ENCODE measurements around the gene UCKL1.
"Not testable (repeated sequence)": the region's sequence is repeated elsewhere in the genome, so short reads cannot be mapped to it uniquely, and the experiment has no call there.

UCKL1 gene

GRCh38 chr20:63943808-63944077, 12.5 kb downstream of the UCKL1 start:
- no peak for DNase-seq (ENCODE audit: low read depth in 3 of 3)

DNA sequence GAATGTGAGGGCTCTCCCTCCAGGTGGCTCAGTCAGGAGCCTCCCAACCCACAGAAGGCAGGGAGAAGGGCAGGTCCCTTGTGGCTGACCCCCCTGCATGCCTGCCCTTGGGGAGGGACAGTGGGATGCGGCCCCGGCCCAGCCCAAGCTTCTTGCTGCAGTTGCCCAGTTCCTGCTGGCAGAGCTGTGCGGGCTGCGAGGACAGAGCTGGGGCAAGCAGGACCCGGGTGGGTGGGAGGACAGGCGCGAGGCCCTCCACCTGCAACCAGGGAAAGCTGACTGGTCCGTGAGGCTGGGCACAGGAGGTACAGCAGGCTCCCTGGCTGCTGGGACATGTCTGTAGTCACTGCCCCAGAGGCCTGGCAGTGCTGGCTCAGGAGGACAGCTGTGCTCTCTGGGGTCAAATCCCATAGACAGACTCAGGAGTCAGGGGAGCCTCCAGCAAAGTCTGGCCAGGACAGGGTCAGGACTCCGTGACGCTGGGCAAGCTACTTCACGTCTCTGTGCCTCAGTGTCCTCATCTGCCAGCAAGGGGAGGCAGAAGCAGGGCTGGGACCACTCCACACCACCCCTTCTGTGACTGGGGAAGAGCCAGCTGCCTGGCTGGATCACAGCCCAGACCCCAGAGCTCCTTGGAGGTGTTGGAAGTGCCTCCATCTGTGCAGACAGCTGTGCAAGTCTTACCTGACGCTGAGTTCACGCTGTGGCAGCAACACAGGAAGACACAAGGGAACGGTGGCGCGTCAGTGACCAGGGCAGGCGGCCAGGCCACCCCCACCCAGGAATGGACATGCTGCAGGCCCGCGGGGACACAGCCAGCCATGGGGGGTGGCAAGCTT, 13.0 kb downstream of the UCKL1 start:
- DNase-seq (ENCODE audit: low read depth in 3 of 3): no peak

- DNase-seq (ENCODE audit: low read depth in 3 of 3): no peak
These were observed 13.8 kb downstream of the UCKL1 start for GRCh38 chr20:63942250-63942951.

- peak in 1 of 3 experiments; percentile 42 for DNase-seq (ENCODE audit: low read depth in 3 of 3)
These were observed 14.7 kb downstream of the UCKL1 start for GRCh38 chr20:63941282-63942081.

DNA sequence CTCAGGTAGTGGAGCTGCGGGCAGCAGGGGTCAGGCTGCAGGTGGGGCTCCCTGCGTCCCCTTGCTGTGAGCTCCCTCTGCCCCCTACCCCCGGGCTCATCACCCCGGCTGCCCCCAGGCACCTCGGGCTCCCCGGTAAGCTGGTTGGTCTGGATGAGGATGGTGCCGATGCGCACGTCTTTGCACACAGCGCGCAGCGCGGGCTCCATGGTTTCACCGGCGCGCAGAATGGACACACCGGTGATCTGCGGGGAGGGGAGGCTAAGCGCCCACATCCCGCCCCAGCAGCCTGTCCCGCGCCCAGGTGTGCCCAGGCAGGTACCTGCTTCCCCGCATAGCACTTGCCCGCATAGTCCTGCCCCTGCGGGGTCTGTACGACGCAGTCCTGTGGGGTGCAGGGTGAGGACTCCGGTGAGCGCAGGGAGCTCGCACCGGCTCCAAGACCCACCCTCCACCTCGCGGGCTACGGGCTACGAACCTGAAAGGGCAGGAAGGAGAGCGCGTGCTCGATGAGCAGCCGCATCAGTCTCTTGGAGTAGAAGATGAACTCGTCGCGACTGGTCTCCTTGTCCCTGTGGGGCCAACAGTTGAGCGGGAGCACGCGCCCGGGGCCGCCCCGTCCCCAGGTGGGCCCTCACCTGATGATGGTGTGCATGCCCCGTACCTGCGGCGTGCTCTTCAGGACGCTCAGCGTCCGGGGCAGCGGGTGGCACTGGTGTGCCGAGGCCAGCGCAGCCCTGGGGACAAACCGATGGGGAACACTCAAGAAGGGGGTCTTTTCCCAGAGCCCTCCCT, 15.5 kb downstream of the UCKL1 start:
- no peak for DNase-seq (ENCODE audit: low read depth in 3 of 3)

- DNase-seq (ENCODE audit: low read depth in 3 of 3): no peak
These were observed 16.1 kb downstream of the UCKL1 start for GRCh38 chr20:63940071-63940471.

GRCh38 chr20:63939061-63939935, 16.9 kb downstream of the UCKL1 start:
- no peak for DNase-seq (ENCODE audit: low read depth in 3 of 3)

DNA sequence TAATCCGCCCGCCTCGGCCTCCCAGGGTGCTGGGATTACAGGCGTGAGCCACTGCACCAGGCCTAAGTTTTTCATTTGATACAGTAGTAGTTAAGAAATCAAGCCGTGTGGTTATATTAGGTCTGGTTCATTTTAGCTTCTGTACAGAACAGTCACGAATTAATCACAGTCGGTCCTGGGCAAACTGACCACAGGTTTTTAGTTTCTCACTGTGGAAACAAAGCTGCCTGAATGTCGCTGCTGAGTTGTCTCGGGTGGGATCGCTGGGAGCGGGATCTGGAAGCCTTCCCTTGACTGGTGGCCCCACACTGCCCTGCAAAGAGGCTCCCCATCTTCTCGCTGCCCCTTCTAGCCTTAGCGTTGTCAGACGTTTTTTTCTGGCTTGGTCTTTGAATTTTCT, 18.6 kb downstream of the UCKL1 start:
- no peak for DNase-seq (ENCODE audit: low read depth in 3 of 3)

GRCh38 chr20:63935447-63935846, 20.8 kb downstream of the UCKL1 start:
- DNase-seq (ENCODE audit: low read depth in 3 of 3): no peak

GRCh38 chr20:63934271-63935068, 21.7 kb downstream of the UCKL1 start:
- DNase-seq (ENCODE audit: low read depth in 3 of 3): no peak

DNA sequence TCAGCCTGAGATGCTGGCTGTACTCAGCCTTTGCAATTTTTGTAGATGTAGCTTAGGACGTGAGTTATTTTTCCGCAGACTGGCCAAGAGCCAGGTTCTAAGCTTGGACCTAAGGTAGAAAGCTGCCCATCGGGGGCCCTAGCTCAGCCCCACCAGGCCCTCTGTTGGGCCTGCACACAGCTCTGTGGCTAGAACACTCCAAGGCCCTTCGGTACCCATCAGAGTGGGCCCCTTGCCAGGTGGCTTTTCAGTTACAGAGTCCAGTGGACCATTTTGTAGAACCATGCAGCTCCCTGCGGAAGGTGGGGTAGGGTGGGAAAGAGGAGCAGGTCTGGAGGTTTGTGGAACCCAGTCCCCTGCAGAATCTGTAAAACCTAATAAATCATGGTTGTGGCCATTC, 22.6 kb downstream of the UCKL1 start:
- no peak for DNase-seq (ENCODE audit: low read depth in 3 of 3)

DNA sequence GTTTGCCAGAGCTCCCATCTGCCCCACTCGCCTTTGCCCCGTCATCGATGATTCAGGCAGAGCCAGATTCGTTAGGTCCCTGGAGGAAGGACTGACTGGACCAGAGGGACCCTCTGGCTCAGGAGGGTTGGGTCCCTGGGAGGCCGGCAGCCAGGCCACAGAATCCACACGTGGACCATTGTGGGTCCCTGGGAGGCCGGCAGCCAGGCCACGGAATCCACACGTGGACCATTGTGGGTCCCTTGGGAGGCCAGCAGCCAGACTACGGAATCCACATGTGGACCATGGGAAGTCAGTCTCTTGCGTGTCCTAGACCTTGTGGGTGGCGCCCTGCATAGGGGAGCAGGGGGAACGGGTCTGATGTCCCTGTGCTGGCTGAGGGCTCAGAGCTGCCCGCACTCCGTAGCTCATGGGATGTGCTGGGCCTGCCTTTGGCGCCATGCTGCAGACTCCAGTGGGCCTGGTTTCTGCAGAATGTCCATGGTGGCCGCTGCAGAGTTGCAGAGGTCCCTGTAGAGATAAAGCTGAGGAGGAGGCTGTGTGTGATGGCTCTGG, 23.5 kb downstream of the UCKL1 start:
- no peak for DNase-seq (ENCODE audit: low read depth in 3 of 3)

DNA sequence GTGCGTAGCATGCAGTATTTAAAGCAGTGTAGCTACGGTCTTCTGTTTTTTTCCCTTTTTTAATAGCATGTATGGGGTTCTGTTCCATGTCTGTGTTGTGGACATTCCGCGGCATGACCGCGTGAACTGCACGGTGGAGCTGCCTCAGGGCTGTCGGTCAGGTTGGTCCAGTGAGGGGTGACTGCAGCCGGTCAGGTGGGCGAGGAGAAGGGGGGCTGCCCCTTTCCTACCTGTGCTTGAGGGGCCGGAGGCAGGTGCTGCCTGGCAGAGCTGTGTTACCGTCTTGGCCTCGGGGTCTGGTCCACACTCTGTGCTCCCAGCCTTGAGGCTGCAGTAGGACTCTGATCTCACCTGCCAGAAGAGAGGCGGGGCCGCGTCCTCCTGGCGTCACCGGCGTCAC, 24.5 kb downstream of the UCKL1 start:
- no peak for DNase-seq (ENCODE audit: low read depth in 3 of 3)

GRCh38 chr20:63930971-63931553, 25.2 kb downstream of the UCKL1 start:
- DNase-seq (ENCODE audit: low read depth in 3 of 3): no peak

- not testable (repeated sequence) for DNase-seq (ENCODE audit: low read depth in 3 of 3)
These were observed 26.7 kb downstream of the UCKL1 start for GRCh38 chr20:63929473-63929883.

DNA sequence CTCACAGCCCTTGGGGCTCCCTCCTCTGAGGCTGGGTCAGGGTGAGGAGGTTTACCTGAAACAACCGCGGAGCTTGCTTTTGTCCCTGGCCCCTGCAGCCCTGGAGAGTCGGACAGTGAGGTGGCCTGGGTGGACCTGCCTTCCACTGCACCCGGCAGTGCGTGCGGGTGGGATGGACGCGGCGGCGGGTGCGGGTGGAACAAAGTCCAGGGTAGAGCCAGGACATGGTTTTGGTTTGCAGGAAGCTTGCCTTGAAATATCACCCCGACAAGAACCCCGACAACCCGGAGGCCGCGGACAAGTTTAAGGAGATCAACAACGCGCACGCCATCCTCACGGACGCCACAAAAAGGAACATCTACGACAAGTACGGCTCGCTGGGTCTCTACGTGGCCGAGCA, 27.1 kb downstream of the UCKL1 start:
- no peak for DNase-seq (ENCODE audit: low read depth in 3 of 3)

GRCh38 chr20:63926298-63926697, 29.9 kb downstream of the UCKL1 start:
- DNase-seq (ENCODE audit: low read depth in 3 of 3): no peak

GRCh38 chr20:63924241-63924640, 32.0 kb downstream of the UCKL1 start:
- DNase-seq (ENCODE audit: low read depth in 3 of 3): no peak

- no peak for DNase-seq (ENCODE audit: low read depth in 3 of 3)
These were observed 32.6 kb downstream of the UCKL1 start for GRCh38 chr20:63923651-63924050.

Measured in stimulated activated CD4-positive, alpha-beta T cell treated with anti-CD3 and anti-CD28 coated beads, TNF-alpha, amount 100 ng/mL, for 4 hours (primary cell).